Epidermal melanocyte (primary cell): ENCODE results near the gene KIF15.
"Not testable (repeated sequence)": the region's sequence is repeated elsewhere in the genome, so short reads cannot be mapped to it uniquely, and the experiment has no call there.

ENCODE experiments used
- DNase-seq: peaks from one replicate; pipeline ENCODE4 v3.0.0; 2011; ENCODE audit warnings: low spot score; ENCODE audit not compliant: insufficient read length

KIF15 gene

GRCh38 chr3:44825264-44825925 lies 63.8 kb downstream of the KIF15 start:
- no peak for DNase-seq

GRCh38 chr3:44827196-44827595 lies 65.6 kb downstream of the KIF15 start:
- no peak for DNase-seq

GRCh38 chr3:44831232-44831631 lies 69.6 kb downstream of the KIF15 start:
- DNase-seq = no peak

GRCh38 chr3:44832032-44832431 lies 70.4 kb downstream of the KIF15 start:
- no peak for DNase-seq

DNA sequence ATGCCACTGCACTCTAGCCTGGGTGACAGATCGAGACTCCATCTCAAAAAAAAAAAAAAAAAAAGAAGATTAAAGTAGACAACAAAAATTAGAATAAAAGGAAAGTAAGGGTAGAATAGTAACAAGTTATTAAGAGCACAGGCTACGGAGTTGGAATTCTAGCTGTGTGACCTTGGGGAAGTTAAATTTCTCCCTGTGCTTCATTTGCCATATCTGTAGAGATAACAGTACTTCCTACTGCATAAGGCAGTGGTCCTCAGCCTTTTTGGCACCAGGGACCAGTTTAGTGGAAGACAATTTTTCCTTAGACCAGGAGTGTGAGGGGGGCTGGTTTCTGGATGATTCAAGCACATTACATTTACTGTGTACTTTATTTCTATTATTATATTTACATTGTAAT lies 71.4 kb downstream of the KIF15 start:
- no peak for DNase-seq

DNA sequence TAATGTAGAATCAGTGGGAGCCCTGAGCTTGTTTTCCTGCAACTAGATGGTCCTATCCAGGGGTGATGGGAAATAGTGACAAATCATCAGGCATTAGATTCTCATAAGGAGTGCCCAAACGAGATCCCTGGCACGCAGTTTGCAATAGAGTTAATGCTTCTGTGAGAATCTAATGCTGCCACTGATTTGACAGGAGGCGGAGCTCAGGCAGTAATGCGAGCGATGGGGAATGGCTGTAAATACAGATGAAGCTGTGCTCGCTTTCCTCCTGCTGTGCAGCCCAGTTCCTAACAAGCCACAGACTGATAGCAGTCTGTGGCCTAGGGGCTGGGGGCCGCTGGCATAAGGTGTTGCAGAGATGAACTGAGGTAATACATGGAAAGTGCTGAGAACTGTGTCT lies 71.8 kb downstream of the KIF15 start:
- DNase-seq = no peak

- DNase-seq = no peak
Observed at GRCh38 chr3:44835684-44836083, 74.1 kb downstream of the KIF15 start.

DNA sequence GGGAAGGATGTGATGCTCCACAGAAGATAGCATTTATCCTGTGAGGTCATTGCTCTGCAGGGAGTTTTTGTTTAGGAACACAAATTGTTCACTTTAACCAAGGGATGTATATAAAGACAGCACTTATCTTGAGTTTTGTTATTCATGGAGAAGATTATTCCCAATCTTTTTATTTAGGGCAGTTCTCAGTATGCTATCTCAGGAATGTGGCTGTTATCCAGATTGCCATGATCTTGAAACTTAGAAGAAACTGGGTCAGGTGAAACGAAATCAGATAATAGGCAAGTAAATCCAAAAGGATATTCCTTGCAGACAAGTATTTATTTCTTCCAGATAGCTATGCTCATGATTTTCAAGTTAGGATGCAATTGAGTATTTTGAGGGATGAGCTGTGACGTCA lies 80.8 kb downstream of the KIF15 start:
- DNase-seq = no peak

DNA sequence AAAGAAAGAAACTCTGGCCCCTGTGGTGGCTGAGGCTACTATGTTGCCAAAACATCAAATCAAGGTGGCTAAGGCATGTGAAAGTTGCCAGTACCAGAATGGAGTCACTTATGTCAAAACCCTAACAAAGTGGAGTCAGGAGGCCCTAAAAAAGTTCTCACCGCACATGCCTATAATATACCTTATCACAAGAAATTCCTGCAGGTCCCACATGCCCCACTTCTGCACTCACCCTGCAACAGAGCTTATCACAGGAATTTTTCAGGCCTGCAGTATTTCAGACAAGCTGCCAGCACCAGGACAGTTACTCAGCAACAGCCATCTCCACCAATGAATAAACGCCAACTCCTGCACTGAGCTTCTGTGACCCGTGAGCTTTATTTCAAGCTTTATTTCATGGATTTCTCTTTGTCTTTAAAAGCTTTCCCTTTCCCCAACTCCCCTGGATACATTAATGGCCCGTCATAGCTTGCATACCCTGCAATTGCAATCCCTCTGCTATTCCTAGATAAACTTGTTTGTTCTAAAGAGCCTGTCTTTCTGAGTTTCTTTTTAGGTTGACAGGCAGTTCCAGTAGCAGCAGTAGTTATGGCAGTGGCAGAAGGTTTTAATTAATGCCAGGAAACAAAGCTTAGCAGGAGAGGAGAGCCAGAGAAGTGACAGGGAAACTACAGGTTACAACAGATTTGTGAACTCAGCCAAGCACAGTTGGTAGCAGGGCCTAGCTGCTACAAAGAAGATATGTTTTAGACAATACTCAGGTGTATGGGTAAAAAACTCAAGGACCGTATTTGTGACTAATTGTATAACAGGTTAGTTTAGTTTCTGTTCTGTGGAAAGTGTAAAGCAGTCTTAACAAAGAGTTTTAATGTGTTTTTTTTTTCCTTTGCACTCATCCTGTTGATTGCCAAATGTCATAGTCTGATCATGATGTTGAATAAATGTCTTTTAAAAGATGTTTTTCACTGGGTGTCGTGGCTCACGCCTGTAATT lies 84.2 kb downstream of the KIF15 start:
- no peak for DNase-seq

GRCh38 chr3:44848634-44849033 lies 87.0 kb downstream of the KIF15 start:
- DNase-seq = no peak

DNA sequence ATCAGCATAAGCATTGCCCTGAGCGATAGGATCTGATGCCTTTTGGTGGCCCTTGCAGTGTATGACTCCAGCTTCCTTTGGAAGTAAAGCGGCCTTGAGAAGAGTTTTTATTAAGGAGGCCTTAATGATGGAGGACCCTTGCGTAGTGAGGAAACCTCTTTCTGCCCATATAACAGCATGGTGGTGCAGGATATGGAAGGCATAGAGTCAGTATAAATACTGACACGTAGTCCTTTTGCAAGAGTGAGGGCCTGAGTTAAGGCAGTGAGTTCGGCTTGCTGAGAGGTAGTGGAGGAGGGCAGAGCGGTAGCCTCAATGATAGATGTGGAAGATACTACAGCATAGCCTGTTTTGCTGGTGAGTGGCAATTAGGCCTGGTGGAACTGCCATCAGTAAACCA lies 95.1 kb downstream of the KIF15 start:
- DNase-seq = not testable (repeated sequence)

DNA sequence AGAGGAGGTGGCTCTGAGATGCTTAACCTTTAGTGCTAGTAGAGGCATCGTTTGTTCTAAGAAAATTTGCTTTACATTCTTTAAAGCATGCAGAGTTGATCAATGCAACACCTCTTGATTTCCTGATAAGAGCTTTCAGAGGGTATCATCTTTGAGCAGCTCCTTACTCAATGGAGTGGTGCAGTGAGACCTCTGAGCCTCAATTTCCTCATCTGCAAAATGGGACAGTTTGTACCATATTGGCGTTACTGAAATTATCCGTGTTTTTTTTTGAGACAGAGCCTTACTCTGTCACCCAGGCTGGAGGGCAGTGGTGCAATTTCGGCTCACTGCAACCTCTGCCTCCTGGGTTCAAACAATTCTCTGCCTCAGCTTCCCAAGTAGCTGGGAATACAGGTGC lies 98.5 kb downstream of the KIF15 start:
- no peak for DNase-seq

- peak; percentile 83 for DNase-seq
Observed at GRCh38 chr3:44861412-44862225, 100.0 kb downstream of the KIF15 start, which contains the start of gene TMEM42. Gene TMEM42, plus strand, starts transcription at chr3:44861912. Its CDS starts 13 bp downstream, at chr3:44861925.

DNA sequence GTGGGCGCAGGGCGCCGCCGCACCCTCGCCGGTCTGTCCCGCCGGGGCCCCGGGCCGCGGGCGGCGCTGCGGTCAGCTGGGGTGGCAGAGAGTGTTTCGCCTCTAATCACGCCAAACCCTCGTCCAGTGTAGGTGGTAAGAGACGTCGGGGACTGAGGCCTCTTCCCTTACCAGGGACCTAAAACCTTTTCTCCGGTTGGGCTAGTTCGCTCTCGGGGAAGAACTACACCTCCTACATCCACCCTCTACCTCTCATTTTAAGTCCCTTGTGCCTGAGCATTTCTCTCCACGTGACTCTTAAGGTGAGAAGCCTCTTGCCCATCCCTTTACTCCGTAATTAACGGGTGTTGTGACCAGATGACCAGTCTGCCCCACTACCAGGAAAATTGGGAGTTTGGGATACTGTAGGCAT lies 100.6 kb downstream of the KIF15 start:
- no peak for DNase-seq

DNA sequence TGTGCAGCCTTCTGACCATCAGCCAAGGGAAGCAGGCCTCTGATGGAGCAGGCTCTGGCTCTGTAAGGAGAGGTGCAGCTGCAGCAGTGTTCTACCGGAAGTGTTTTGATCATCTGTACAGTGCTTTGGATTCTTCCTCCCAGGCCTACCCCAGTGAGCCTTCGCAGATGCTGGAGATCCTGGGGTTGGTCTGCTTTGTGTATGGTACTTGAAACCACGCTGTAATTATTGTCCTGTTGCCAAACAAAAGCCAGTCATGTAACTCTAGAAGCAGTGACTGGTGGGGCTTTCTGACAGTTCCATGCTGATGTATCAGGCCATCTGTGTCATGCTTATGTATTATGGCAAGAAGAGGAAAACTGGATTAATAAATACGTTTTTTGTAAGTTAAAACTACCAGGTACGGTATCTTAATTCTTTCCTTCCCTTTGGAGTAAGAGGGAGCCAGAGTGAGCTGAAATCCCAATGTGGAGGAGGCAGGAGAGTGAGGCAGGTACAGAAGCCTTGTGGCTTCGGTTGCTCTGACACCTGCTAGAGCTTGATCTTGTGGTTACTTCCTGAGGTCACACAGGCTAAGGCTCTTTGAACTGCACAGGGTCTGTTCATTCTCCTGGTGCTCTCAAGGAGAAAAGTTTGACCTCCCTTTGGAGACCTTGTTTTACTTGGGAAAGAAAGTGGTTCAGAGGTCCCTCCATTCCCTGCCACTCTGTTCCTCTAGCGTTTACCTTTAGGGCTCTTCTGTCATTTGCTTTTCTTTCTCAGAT lies 103.9 kb downstream of the KIF15 start:
- no peak for DNase-seq

DNA sequence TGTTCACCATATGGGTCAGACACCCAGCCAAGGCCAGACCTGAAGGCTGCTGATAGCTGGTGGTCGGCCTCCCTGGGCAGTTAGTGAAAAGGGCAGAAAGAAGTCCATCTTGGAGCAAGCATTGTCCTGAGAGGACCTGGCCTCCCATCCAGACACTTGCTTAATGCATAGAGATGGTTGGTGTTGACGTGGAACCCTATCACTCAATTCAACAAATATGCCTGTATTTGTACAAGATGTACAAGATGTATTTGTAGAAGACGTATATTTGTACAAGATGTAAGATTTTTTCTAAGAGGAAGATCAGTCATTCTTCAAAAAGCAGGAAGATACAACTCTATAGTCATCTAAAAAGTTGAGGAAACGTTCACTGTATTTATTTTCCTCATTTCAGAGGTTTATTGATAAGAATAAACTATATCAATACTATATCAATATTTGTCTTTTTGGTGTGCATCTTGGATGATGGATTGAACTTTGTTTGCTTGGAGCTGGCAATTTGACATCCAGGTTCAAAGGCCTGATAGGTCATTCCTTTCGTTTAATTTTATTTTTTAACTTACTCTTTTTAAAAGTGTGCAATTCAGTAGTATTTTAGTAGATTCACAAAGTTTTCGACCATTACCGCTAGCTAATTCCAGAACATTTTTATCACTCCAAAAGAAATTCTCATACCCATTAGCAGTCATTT lies 106.0 kb downstream of the KIF15 start:
- no peak for DNase-seq

- no peak for DNase-seq
Observed at GRCh38 chr3:44870375-44871061, 108.9 kb downstream of the KIF15 start.

GRCh38 chr3:44874308-44874707 lies 112.7 kb downstream of the KIF15 start, which contains the start of gene TGM4:
Gene TGM4, plus strand, starts transcription at chr3:44874608. Its CDS starts 71 bp downstream, at chr3:44874679.
- no peak for DNase-seq

GRCh38 chr3:44875596-44875995 lies 114.0 kb downstream of the KIF15 start:
- DNase-seq = no peak

DNA sequence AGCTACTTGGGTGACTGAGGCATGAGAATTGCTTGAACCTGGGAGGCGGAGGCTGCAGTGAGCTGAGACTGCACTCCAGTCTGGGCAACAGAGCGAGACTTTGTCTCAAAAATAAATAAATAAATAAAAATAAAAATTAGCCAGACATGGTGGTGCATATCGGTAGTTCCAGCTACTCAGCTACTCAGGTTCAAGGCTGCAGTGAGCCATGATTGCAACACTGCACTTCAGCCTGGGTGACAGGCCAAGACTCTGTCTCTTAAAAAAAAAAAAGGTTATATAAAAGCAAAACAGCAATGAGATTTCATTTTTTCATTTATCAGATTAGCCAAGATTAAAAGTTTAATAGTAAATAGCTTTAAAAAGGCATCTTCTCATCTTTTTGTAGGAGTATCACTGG lies 115.7 kb downstream of the KIF15 start:
- no peak for DNase-seq
